Fibroblast of skin of abdomen (primary cell): ENCODE results near the gene PIAS2.

ENCODE experiments used
- DNase-seq: peaks from one replicate; pipeline ENCODE4 v3.0.0-alpha.2; 2013

PIAS2 gene

DNA sequence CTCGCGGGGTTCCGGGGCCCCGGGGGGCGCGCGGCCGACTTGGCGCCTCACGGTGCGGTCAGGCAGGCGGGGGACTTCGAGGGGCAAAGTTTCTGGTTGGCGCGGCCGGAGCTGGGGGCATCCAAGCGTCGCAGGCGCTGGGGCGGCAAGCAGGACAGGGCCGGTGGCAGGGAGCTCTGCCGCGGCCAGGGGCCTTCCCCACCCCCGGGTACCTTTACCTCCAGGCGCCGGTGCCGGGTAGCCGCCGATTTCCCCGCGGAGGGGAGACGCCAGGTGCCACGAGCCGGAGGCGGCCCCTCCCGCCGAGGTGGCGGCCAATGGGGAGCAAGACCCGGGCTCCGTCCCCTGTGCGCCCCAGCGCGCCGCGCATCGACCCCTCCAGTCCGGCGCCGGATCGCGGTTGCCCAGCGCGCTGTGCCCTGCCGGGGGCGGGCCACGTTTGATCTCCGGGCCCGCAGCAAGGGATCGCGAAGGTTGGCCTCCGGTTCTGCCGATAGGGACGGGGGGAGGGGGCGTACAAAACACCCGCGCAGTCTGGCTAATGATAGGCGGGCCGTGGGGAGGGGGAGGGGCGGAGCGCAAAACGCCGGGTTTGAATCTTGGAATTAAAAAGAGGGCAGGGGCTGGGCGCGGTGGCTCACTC is 160.6 kb downstream of the PIAS2 start, which contains the start of gene ST8SIA5:
Gene ST8SIA5 (minus strand): TSS at position 495 of the 643 bp plus-strand sequence. CDS start 545 bp downstream, outside the sequence.
- no peak for DNase-seq

GRCh38 chr18:46756025-46756558 is 161.2 kb downstream of the PIAS2 start:
- no peak for DNase-seq

- no peak for DNase-seq
Observed at GRCh38 chr18:46755315-46756024, 161.8 kb downstream of the PIAS2 start.

- DNase-seq, result no peak
Observed at GRCh38 chr18:46754661-46755292, 162.5 kb downstream of the PIAS2 start.

- DNase-seq, result no peak
Observed at GRCh38 chr18:46754188-46754587, 163.1 kb downstream of the PIAS2 start.
